HepG2 (cell line): Measurements from ENCODE around the gene WNT5B. TPM values are rescaled to one million over a fixed set of nuclear protein-coding genes. Genes with fewer than 3 reads are reported as not detected.
A peak's percentile ranks its signal among the peaks of the same experiment; 100 is the strongest.

ENCODE experiments used
- CC2D1A ChIP-seq: sonication (generic); formaldehyde crosslinking; IDR thresholded peaks from 2 replicates; pipeline ENCODE4 v1.8.1; 2023; ENCODE audit warnings: mild to moderate bottlenecking, missing genetic modification reagents
- CCAR2 ChIP-seq: fragments of 200-400 bp; formaldehyde crosslinking; optimal IDR thresholded peaks from 2 replicates; pipeline ENCODE3; 2018; ENCODE audit warnings: low read depth, mild to moderate bottlenecking, low read length, moderate library complexity
- HDAC1 ChIP-seq: sonication (generic); formaldehyde crosslinking; IDR thresholded peaks from 2 replicates; pipeline ENCODE4 v1.5.1; 2020; ENCODE audit warnings: mild to moderate bottlenecking, missing genetic modification reagents
- HNF1A ChIP-seq, 2 experiments: sonication (generic) in 1 of 2; formaldehyde crosslinking in 1 of 2; IDR thresholded peaks; 2 replicates each; pipeline versions ENCODE4 v1.4.0 to v1.6.1; 2016 to 2020; ENCODE audit warnings: borderline replicate concordance in 1 of 2, low read depth in 1 of 2, mild to moderate bottlenecking in 1 of 2, missing genetic modification reagents in 1 of 2
- HNRNPL ChIP-seq: fragments of 200-400 bp; formaldehyde crosslinking; IDR thresholded peaks from 2 replicates; pipeline ENCODE4 v1.6.1; 2017; ENCODE audit warnings: mild to moderate bottlenecking, low read depth, low read length
- NBN ChIP-seq: fragments of 450-650 bp; conservative IDR thresholded peaks from 2 replicates; pipeline ENCODE4 v1.6.1; 2017
- ONECUT2 ChIP-seq: sonication (generic); formaldehyde crosslinking; IDR thresholded peaks from 2 replicates; pipeline ENCODE4 v1.4.0; 2020; ENCODE audit warnings: missing genetic modification reagents
- SALL1 ChIP-seq: sonication (generic); formaldehyde crosslinking; IDR thresholded peaks from 2 replicates; pipeline ENCODE4 v1.8.0; 2022; ENCODE audit warnings: mild to moderate bottlenecking, missing genetic modification reagents
- SP1 ChIP-seq, 2 experiments: fragments of 450-650 bp in 1 of 2; sonication (generic) in 1 of 2; formaldehyde crosslinking in 1 of 2; IDR thresholded peaks; 2 replicates each; pipeline versions ENCODE4 v1.4.0 to v1.6.1; 2016 to 2020; ENCODE audit warnings: missing genetic modification reagents in 1 of 2
- TSC22D2 ChIP-seq: sonication (generic); formaldehyde crosslinking; IDR thresholded peaks from 2 replicates; pipeline ENCODE4 v1.5.1; 2020; ENCODE audit warnings: missing genetic modification reagents, mild to moderate bottlenecking, borderline replicate concordance
- ZNF564 ChIP-seq: sonication (generic); formaldehyde crosslinking; IDR thresholded peaks from 2 replicates; pipeline ENCODE4 v1.8.1; 2023; ENCODE audit warnings: mild to moderate bottlenecking, missing genetic modification reagents
- ZNF766 ChIP-seq: sonication (generic); formaldehyde crosslinking; IDR thresholded peaks from 2 replicates; pipeline ENCODE4 v1.5.0; 2020; ENCODE audit warnings: missing genetic modification reagents, borderline replicate concordance
- polyA plus RNA-seq, 8 experiments: library from polyadenylated mRNA; depleted of rRNA in 3 of 8; stranded (reverse) in 7 of 8; unstranded in 1 of 8; fragments of >200 nt; fragmentation: Illumina TruSeq in 4 of 8; extraction: Trizol in 4 of 8; gene quantifications; 2 replicates each; pipeline versions ENCODE4 v1.2.1 to v1.2.3, GENCODE V29; 2011 to 2016; ENCODE audit warnings: low read depth in 4 of 8, missing spikeins in 1 of 8, mixed read lengths in 1 of 8; ENCODE audit not compliant: insufficient read depth in 1 of 8
- total RNA-seq, 5 experiments: library from RNA; depleted of rRNA; stranded (reverse); fragments of >200 nt; fragmentation: Illumina TruSeq; extraction: Trizol; gene quantifications; 2 replicates each; pipeline ENCODE4 v1.2.3, GENCODE V29; 2016; ENCODE audit warnings: low read depth in 1 of 5
- TF ChIP-seq, protein P1 (sequence below): sonication (generic); formaldehyde crosslinking; IDR thresholded peaks from 2 replicates; pipeline ENCODE4; 2020; ENCODE audit warnings: missing genetic modification reagents, mild to moderate bottlenecking, borderline replicate concordance
- TF ChIP-seq, protein P2 (sequence below): IDR thresholded peaks from 2 replicates; pipeline ENCODE4 v1.6.1; 2012; ENCODE audit warnings: low read depth, low read length, improper control_type of control experiment
- TF ChIP-seq, protein P3 (sequence below): sonication (generic); formaldehyde crosslinking; IDR thresholded peaks from 2 replicates; pipeline ENCODE4 v1.4.0; 2020; ENCODE audit warnings: mild to moderate bottlenecking, missing genetic modification reagents

Gene WNT5B
- total and polyA plus RNA-seq, 2 of the 13 experiments (the other 11 are each of a cell fraction or from before 2014, with no cell fraction given) = 0.04 TPM; not detected in 1

- TF ChIP-seq, protein P1, sequence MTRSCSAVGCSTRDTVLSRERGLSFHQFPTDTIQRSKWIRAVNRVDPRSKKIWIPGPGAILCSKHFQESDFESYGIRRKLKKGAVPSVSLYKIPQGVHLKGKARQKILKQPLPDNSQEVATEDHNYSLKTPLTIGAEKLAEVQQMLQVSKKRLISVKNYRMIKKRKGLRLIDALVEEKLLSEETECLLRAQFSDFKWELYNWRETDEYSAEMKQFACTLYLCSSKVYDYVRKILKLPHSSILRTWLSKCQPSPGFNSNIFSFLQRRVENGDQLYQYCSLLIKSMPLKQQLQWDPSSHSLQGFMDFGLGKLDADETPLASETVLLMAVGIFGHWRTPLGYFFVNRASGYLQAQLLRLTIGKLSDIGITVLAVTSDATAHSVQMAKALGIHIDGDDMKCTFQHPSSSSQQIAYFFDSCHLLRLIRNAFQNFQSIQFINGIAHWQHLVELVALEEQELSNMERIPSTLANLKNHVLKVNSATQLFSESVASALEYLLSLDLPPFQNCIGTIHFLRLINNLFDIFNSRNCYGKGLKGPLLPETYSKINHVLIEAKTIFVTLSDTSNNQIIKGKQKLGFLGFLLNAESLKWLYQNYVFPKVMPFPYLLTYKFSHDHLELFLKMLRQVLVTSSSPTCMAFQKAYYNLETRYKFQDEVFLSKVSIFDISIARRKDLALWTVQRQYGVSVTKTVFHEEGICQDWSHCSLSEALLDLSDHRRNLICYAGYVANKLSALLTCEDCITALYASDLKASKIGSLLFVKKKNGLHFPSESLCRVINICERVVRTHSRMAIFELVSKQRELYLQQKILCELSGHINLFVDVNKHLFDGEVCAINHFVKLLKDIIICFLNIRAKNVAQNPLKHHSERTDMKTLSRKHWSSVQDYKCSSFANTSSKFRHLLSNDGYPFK = no peak
- TF ChIP-seq HDAC1 (CRISPR knock-in tag) (peak; percentile 55; the same call in 1 of the 2 replicates), ONECUT2 (no peak), NBN (no peak), HNF1A (IDR thresholded peaks at IDR 0.05; ENCODE audit: low read depth) (no peak), HNF1A (CRISPR knock-in tag; IDR thresholded peaks at IDR 0.05; ENCODE audit: borderline replicate concordance) (no peak), ZNF564 (CRISPR knock-in tag) (no peak), CCAR2 (no peak), CC2D1A (CRISPR knock-in tag) (no peak), SALL1 (CRISPR knock-in tag) (peak; percentile 43), ZNF766 (CRISPR knock-in tag) (no peak), TSC22D2 (no peak), HNRNPL (no peak), SP1 (IDR thresholded peaks at IDR 0.05) (no peak), SP1 (CRISPR knock-in tag; IDR thresholded peaks at IDR 0.05) (no peak)
- TF ChIP-seq, protein P2, sequence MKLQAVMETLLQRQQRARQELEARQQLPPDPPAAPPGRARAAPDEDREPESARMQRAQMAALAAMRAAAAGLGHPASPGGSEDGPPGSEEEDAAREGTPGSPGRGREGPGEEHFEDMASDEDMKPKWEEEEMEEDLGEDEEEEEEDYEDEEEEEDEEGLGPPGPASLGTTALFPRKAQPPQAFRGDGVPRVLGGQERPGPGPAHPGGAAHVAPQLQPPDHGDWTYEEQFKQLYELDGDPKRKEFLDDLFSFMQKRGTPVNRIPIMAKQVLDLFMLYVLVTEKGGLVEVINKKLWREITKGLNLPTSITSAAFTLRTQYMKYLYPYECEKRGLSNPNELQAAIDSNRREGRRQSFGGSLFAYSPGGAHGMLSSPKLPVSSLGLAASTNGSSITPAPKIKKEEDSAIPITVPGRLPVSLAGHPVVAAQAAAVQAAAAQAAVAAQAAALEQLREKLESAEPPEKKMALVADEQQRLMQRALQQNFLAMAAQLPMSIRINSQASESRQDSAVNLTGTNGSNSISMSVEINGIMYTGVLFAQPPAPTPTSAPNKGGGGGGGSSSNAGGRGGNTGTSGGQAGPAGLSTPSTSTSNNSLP = no peak
- TF ChIP-seq, protein P3, sequence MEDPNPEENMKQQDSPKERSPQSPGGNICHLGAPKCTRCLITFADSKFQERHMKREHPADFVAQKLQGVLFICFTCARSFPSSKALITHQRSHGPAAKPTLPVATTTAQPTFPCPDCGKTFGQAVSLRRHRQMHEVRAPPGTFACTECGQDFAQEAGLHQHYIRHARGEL (CRISPR knock-in tag) = no peak
Measured at GRCh38 chr12:1594261-1595025, 34.6 kb upstream of the WNT5B start, which contains the start of gene FBXL14 (continued).
